Measurements from ENCODE around the gene SLC25A12. TPM values are rescaled to one million over a fixed set of nuclear protein-coding genes. Genes with fewer than 3 reads are reported as not detected.

SLC25A12 gene
- total RNA-seq, 2 donors from 2014 or later = 23.0 to 33.2 TPM

DNA sequence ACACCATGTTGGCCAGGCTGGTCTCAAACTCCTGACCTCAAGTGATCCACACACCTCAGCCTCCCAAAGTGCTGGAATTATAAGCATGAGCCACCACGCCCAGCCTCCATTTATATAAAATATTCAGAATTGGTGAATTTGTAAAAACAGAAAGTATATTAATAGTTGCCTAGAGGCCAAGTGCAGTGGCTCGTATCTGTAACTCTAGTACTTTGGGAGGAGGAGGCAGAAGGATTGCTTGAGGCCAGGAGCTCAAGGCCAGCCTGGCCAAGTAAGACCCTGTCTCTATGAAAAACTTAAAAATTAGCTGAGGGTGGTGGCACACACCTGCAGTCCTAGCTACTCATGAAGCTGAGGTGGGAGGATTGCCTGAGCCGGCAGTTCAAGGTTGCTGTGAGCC, 89.6 kb downstream of the SLC25A12 start:
- no peak overlapping the region for H3K27ac Mint-ChIP-seq
- no peak overlapping the region for H3K4me3 Mint-ChIP-seq
- no peaks in the 10 kb centered on the region for H3K36me3 Mint-ChIP-seq
- no peak for ATAC-seq
- DNase-seq (ENCODE audit: low spot score) = no peak
- H3K9me3 Mint-ChIP-seq = no peaks in the 10 kb centered on the region
- no peaks in the 10 kb centered on the region for H3K27me3 Mint-ChIP-seq
- H3K4me1 Mint-ChIP-seq (ENCODE audit: low read depth in 2 of 2) = no peaks in the 10 kb centered on the region

DNA sequence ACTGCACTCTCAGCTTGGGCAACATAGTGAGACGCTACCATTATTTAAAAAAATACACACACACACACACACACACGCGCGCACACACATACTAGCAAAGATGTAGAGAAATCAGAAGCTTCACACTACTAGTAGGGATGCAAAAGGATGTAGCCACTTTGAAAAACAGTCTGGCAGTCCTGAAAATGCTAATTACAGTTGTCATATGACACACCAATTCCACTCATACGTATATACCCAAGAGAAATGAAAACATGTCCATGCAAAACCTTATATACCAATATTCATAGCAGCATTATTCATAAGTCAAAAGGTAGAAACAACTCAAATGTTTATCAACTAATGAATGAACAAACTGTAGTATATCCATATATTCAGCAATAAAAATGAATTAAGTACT, 90.3 kb downstream of the SLC25A12 start:
- ATAC-seq = no peak
- H3K27me3 Mint-ChIP-seq = no peaks in the 10 kb centered on the region
- H3K4me1 Mint-ChIP-seq (ENCODE audit: low read depth in 2 of 2) = no peaks in the 10 kb centered on the region
- H3K36me3 Mint-ChIP-seq = no peaks in the 10 kb centered on the region
- DNase-seq (ENCODE audit: low spot score) = no peak
- H3K9me3 Mint-ChIP-seq = no peaks in the 10 kb centered on the region
- H3K4me3 Mint-ChIP-seq = no peak overlapping the region
- H3K27ac Mint-ChIP-seq = no peak overlapping the region

DNA sequence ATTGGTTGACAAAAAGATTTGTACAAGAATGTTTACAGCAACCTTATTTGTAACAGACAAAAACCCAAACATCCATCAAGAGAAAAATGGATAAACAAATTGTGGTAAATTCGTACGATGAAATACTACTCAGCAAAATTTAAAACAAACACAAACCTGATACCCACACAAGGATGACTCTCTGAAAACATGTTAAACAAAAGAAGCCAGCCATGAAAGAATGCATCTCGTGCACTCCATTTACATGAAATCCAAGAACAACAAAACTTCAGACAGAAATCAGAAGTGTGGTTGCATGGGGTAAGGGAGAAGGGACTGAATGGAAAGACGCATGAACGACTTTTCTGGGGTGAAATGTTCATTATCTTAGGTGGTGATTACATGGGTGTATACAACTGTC, 93.4 kb downstream of the SLC25A12 start:
- ATAC-seq = no peak
- H3K9me3 Mint-ChIP-seq = no peaks in the 10 kb centered on the region
- H3K4me3 Mint-ChIP-seq = no peak overlapping the region
- H3K36me3 Mint-ChIP-seq = no peaks in the 10 kb centered on the region
- DNase-seq (ENCODE audit: low spot score) = no peak
- H3K27me3 Mint-ChIP-seq = no peaks in the 10 kb centered on the region
- peaks cover 2 to 5% of the 10 kb centered on the region in 2 donors for H3K4me1 Mint-ChIP-seq (ENCODE audit: low read depth in 2 of 2)
- no peak overlapping the region for H3K27ac Mint-ChIP-seq

DNA sequence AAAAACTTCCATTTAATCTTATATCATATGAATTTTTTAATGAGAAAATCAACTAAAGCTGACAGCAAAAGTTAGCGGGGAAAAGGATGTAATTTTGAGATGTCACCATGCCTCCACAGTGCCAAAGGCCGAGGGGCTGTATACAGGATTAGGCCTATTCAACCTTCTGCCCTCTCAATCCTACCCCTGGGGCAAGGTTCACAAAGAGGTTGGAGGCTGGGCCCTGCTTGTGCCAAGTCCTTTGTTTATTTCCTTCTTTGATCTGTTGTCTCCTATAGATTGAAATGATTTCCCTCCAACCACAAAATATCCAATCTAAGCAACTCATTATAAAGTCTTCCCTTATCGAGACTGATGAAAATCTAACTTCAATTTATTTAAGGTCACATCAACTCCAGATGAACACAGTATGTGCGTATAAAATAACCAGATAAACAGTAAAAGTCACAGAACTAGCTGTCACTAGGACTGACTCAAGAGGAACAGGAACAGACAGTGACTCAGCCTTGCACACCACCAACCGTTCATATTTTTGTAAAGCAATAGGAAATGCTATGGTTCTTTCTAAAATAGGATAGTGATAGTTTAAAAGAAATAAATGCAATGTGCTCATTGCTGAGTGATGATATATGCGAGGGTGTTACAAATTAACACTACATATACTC, 95.8 kb downstream of the SLC25A12 start:
- DNase-seq (ENCODE audit: low spot score) = no peak
- peaks cover 5 to 10% of the 10 kb centered on the region in 2 donors for H3K4me1 Mint-ChIP-seq (ENCODE audit: low read depth in 2 of 2)
- H3K27ac Mint-ChIP-seq = peak overlapping the region in 1 of 2 donors; percentile 5
- peaks cover 4% of the 10 kb centered on the region for H3K36me3 Mint-ChIP-seq
- no peaks in the 10 kb centered on the region for H3K27me3 Mint-ChIP-seq
- no peaks in the 10 kb centered on the region for H3K9me3 Mint-ChIP-seq
- H3K4me3 Mint-ChIP-seq = no peak overlapping the region
- ATAC-seq = peak in 1 of 2 donors; percentile 66

DNA sequence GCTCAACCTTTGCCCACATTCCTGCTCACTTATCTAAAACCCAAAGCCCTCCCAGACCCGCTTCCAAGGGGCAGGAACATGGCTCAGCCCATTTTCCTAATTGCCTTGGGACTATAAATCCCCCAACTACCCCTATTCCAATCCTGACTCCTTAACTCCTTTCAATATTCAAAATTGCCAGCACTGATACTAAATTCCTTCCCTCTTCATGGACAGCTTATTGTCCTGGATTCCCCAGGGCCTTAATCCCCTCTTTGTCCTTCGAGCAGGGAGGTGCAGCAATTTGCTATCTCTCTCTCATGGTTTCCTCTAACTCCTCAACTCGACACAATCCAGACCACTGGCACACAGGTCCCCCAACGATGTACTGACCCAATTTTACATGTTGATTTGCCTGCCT, 99.1 kb downstream of the SLC25A12 start:
- H3K4me3 Mint-ChIP-seq = no peak overlapping the region
- H3K9me3 Mint-ChIP-seq = no peaks in the 10 kb centered on the region
- H3K27me3 Mint-ChIP-seq = no peaks in the 10 kb centered on the region
- H3K27ac Mint-ChIP-seq = no peak overlapping the region
- no peak for ATAC-seq
- peaks cover 8 to 10% of the 10 kb centered on the region in 2 donors for H3K4me1 Mint-ChIP-seq (ENCODE audit: low read depth in 2 of 2)
- DNase-seq (ENCODE audit: low spot score) = no peak
- H3K36me3 Mint-ChIP-seq = peaks cover 10% of the 10 kb centered on the region

DNA sequence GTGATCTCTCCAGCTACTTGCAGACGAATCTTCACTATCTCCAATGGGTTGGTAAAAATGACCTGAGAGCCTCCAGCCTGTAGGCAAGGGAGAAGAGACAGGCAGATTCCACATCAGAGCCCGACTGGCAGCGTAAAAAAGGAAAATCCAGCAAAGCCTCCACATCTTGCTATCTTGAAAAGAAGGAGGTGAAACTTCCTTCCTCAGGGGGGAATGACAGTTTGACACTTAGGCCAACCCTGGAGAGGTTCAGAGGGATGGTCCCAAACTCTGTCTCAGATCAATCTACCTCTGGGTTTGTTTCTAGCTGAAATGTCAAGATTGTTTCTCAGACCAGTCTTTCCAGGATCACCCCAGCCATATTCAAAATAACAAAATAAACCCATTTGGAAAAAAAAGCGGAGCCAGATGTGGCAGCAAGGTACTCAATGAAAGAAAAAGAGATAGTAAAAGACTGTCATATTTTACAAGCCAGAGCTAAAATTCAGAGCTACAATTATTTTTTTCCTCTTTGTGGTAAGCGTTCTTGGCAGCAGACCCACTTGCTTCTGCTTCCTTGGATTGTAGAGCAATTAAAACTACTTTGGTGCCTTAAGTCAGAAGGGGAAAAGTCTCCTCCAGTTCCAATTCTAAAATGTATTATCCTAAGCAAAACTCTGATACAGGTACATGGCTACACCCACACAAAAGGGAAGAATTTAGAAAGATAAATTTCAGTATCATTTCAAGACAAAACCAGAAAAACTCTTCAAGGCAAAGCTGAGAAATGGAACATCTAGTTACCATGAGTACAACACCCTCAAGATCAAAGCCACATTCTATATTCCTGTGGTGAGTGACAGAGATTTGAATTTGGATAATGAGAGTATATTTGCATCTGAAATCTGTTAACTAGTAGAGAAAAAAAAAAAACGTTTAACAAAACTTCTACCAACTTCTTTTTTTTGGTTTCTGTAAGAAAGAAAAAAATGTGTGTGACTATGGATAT, 100.1 kb downstream of the SLC25A12 start:
- no peaks in the 10 kb centered on the region for H3K27me3 Mint-ChIP-seq
- no peak overlapping the region for H3K4me3 Mint-ChIP-seq
- H3K9me3 Mint-ChIP-seq = no peaks in the 10 kb centered on the region
- DNase-seq (ENCODE audit: low spot score) = no peak
- H3K27ac Mint-ChIP-seq = no peak overlapping the region
- peaks cover 8 to 10% of the 10 kb centered on the region in 2 donors for H3K4me1 Mint-ChIP-seq (ENCODE audit: low read depth in 2 of 2)
- no peak for ATAC-seq
- peaks cover 10% of the 10 kb centered on the region for H3K36me3 Mint-ChIP-seq

DNA sequence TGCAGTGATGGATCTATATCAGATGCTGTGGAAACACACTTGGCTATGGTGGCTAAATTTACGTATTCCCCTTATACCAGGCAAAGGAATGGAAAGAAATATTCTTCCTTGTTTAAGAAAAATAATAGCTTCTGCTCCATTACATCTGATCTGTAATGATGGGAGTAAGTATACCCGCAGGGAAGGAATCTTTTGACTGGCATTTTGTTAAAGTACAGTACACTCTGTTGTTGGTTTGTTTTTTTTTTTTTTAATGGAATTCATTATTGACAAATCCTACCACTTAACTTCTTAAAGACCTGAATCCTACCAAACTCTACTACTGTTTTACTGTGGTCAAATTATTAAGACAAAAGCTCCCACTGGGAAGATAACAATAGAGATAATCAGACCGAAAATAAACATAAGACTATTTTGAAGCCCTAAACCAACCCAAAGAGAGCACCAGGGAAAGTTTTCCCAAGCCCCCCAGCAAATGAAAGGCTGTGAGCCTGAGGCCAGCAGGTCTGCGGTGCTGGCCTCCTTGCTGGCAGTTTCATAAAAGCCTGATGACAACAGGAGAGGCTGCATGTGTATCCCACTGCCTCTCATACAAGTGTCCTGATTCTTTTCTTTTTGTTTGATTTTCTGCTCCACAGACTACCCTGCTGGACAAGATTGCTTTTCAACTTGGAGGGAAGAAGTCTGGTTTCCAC, 101.0 kb downstream of the SLC25A12 start:
- ATAC-seq (no peak), DNase-seq (ENCODE audit: low spot score) (no peak)
- Mint-ChIP-seq H3K27me3 (no peaks in the 10 kb centered on the region), H3K4me3 (no peak overlapping the region), H3K9me3 (no peaks in the 10 kb centered on the region), H3K27ac (no peak overlapping the region), H3K4me1 (ENCODE audit: low read depth in 2 of 2) (peaks cover 5% of the 10 kb centered on the region in 2 donors), H3K36me3 (peaks cover 10% of the 10 kb centered on the region)

DNA sequence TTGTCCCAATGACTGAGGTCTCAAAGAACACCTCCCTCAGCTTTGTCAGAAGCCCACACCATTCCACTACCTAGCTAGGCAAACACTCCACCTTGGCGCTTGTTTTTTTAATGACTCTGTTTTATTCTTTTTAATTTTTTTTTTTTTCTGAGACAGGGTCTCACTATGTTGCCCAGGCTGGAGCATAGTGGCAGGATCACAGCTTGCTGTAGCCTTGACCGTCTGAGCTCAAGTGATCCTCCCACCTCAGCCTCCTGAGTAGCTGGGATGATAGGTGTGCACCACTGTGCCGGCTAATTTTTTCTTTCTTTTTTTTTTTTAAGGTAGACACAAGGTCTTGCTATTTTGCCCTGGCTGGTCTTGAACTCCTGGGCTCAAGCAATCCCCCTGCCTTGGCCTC, 101.9 kb downstream of the SLC25A12 start:
- Mint-ChIP-seq H3K27ac (no peak overlapping the region), H3K36me3 (peaks cover 10% of the 10 kb centered on the region)
- ATAC-seq = no peak

DNA sequence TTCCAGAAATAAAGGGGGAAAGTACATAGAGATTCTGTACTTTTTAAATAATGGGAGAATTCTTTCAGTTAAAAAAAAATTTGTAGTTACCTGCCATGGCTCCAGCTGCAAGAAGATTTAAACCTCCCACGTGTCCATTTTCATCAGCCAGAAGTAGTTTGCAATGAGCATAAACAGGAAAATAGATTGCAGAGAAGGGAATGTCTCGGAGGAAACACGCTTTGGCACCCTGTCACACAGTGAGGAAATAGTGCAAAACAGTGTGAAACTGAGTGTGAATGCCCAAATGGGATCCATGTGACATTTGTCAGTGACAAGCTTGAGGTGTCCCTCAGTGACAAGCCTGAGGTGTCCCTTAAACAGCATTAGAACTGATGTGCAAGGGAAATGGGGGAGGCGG, 102.7 kb downstream of the SLC25A12 start:
- H3K27me3 Mint-ChIP-seq = no peaks in the 10 kb centered on the region
- peaks cover 5% of the 10 kb centered on the region in 2 donors for H3K4me1 Mint-ChIP-seq (ENCODE audit: low read depth in 2 of 2)
- H3K9me3 Mint-ChIP-seq = no peaks in the 10 kb centered on the region
- peak overlapping the region in 1 of 2 donors; percentile 23 for H3K27ac Mint-ChIP-seq
- H3K36me3 Mint-ChIP-seq = peaks cover 10% of the 10 kb centered on the region
- no peak for DNase-seq (ENCODE audit: low spot score)
- H3K4me3 Mint-ChIP-seq = no peak overlapping the region
- no peak for ATAC-seq

More for the DNA sequence above, 101.9 kb downstream of the SLC25A12 start:
- Mint-ChIP-seq H3K9me3 (no peaks in the 10 kb centered on the region), H3K4me1 (ENCODE audit: low read depth in 2 of 2) (peaks cover 5% of the 10 kb centered on the region in 2 donors), H3K4me3 (no peak overlapping the region), H3K27me3 (no peaks in the 10 kb centered on the region)
- DNase-seq (ENCODE audit: low spot score) = no peak

DNA sequence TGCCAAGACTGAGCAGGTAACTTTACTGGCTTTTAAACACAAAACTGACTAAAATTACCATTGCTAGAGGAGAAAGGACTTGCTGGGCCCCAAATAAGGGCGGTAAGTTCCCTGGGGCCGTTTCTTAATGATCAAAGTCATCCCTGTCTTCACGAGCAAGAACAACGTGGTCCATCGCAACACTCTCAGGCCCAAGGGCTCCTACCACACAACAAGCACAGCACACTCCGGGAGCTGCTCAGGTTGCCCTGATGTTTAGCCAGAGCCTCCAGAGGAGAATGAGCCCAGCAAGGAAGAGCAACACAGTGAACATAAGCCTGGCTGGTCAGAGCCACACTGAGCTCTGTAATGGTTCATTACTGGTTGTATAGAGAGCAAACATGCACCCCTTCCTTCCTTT, 104.1 kb downstream of the SLC25A12 start:
- Mint-ChIP-seq H3K4me3 (no peak overlapping the region), H3K36me3 (peaks cover 10% of the 10 kb centered on the region), H3K27ac (no peak overlapping the region), H3K27me3 (no peaks in the 10 kb centered on the region), H3K9me3 (no peaks in the 10 kb centered on the region), H3K4me1 (ENCODE audit: low read depth in 2 of 2) (peaks cover 1 to 3% of the 10 kb centered on the region in 2 donors)
- ATAC-seq = no peak
- DNase-seq (ENCODE audit: low spot score) = no peak

DNA sequence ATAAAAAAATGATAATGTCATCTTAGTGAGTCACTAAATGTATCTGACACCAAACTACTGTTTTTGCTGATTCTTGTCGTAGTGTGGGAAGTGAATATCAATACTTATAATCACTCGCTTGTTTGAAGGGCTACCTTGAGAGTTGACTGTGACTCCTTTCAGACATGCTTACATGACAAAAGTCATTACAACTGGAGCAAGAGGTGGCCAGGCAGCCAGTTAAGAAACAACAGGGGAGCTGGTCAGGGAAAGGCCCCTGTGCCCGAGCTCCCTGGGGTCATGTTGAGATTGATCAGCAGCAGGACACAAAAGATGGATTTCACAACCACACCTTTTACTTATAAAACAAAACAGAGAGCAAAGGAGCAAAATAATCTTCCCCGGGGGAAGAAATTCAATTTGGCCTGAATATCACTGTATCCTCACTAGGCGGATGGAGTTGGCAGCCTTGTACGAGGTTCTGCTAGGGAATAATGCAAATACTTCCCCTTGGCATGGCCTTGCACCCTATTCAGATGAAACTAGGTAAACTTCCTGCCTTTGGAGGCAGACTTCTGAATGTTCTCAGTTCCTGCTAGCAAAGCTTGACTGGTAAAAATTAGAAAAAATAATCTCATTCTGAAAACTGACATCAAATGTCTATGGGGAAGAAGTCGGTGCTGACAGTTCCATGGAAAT, 105.6 kb downstream of the SLC25A12 start:
- Mint-ChIP-seq H3K36me3 (peaks cover 13% of the 10 kb centered on the region), H3K4me3 (no peak overlapping the region), H3K9me3 (no peaks in the 10 kb centered on the region), H3K27me3 (no peaks in the 10 kb centered on the region), H3K4me1 (ENCODE audit: low read depth in 2 of 2) (peaks cover 0 to 3% of the 10 kb centered on the region in 2 donors), H3K27ac (peak overlapping the region in 1 of 2 donors; percentile 63)
- ATAC-seq (no peak), DNase-seq (ENCODE audit: low spot score) (no peak)

DNA sequence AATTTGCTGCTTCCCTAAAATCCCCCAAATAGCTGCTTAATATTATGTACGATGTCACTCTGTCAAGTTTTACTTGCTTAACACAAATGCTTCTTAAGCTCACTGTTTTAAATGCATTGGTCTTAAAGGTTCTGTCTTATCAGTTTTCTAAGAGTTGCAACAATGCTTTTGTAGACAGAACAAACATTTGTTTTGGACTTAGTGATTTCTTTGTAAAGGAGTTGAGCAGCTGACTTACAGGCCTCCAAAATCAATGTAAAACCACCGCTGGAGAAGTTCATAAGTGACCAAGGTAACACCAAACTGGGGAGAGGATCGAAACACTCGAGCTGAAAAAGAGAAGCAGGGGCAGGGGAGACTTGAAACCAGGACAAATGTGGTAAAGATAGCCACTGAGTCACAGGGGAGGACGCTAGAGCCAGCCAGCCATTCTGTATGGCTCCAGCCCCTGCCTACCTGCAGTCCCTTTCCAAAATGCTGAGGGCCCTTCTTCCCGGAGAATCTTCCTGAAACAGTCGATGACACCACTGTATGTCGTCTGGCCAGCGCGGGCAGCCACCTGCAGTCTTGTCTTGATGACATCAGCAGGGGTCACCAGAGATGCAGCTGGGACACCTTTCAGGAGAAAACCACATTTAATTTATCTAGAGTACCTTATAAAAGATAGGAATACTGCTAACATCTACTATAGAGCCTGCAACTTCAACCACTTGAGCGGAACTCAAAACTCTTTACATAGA, 106.5 kb downstream of the SLC25A12 start:
- no peak for ATAC-seq
- no peak for DNase-seq (ENCODE audit: low spot score)
- Mint-ChIP-seq H3K4me3 (no peak overlapping the region), H3K4me1 (ENCODE audit: low read depth in 2 of 2) (peaks cover 0 to 3% of the 10 kb centered on the region in 2 donors), H3K27ac (no peak overlapping the region), H3K27me3 (no peaks in the 10 kb centered on the region), H3K36me3 (peaks cover 12% of the 10 kb centered on the region), H3K9me3 (no peaks in the 10 kb centered on the region)

DNA sequence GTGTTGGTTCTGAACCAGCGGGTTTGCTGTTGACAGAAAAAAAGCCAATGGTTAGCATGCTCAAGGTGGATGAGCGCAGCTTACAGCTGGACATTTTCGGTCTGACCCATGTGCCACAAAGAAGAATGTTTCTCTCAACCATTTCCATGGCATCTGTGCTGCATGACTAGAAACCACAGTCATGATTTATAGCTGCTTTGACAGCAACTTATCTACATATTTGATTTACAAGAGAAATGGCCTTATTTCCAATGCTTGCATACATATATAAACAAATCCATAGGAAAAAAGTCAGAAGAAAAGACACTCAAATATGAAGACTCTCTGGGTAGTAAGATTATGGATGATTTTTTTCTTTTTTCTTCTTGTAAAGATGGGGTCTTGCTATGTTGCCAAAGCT, 108.6 kb downstream of the SLC25A12 start:
- DNase-seq (ENCODE audit: low spot score) (no peak), ATAC-seq (no peak)
- no peaks in the 10 kb centered on the region for H3K9me3 Mint-ChIP-seq
- no peaks in the 10 kb centered on the region for H3K4me1 Mint-ChIP-seq (ENCODE audit: low read depth in 2 of 2)
- no peak overlapping the region for H3K4me3 Mint-ChIP-seq
- H3K27me3 Mint-ChIP-seq = no peaks in the 10 kb centered on the region
- H3K27ac Mint-ChIP-seq = no peak overlapping the region
- H3K36me3 Mint-ChIP-seq = peaks cover 6% of the 10 kb centered on the region
